T-helper 22 cell (primary cell): Measurements from ENCODE around the gene ATG5.

ENCODE experiments used
- DNase-seq: peaks from one replicate; pipeline ENCODE4 v3.0.0-alpha.2; 2020; ENCODE audit warnings: low read depth

Gene ATG5

DNA sequence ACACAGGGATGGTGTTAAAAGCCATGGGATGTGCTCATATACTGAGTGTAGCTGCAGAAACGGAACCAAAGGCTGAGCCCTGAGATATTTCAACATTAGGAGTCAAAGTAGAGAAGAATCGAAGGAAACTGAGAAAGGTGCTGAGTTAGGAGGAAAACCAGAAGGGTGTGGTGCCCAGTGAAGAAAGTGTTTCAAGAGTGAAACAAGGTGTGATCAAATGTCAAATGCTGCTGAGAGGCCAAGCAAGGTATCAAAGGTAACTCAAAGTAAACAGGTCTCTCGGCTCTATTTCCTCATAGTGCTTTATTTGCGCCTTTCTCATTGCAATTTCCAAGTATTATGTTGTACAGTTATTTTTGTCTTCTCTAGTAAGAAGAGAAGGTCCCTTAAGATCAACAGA lies 145.4 kb downstream of the ATG5 start:
- DNase-seq = no peak

DNA sequence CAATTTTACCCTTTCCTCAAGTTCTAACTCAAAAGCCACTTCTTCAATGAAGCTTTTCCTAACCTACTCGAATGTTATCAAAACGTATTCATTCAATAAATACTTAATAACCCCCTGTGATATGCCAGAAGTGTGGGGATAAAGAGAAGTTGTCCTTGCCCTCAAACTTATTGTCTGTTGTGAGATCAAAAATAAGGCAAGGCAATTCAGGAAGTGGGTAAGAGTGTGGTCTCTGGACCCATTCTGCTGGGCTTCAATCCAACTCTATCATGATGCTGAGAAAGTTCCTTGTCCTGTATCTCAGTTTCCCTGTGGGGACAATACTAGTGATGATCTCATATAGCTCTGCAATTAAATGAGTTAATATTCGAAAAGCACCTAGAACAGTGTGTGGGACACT lies 146.7 kb downstream of the ATG5 start:
- DNase-seq = no peak

DNA sequence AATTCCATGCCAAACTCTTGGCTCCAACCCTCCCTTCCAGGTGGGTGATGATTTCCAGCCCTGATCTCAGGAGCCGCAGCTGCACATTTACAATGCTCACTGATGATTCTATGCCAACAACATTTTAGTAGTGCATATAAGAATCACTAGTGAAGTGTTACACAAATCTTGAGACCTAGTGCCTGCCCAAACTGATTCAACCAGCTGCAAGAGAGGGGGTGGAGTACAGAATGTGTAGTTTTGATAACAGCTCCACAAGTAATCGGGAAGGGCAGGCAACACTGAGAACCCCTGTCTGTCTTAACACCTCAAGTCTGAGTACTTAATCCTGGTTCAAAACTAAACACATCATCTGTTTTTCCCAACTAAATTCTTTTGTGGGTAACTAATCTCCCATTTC lies 147.8 kb downstream of the ATG5 start:
- DNase-seq = no peak

DNA sequence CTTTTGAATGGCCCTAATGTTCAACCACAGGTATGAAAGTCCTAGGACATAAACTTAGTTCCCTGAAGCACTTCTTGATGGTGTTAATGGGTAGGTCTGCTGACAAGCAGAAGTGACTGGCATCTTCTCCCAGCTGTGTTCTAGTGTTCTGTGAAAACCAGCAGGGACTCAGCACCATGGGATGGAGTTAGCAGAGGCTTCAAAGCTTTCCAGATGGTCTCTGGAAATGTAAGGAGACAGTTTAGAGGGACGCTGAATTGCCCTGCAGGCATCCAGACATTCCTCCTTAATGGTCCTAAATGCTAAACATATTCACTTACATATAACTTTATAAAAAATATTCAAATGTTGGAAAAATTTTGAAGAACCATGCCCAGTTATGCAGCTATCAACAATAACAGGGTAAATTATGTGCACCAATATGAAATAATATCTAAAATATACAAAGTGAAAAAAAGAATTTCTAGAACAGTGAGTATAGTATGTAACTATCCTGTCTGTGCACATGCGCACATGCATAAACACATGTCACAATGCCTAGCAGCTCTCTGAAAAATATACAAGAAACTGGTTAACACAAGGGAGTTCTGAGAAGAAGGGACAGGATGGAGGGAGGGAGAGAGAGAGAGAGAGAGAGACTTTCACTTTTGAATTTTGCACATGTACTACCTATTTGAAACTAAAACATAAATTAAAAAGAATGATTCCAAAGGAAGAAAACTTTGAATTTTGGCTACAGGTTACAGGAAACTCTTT lies 152.3 kb downstream of the ATG5 start:
- DNase-seq = no peak

DNA sequence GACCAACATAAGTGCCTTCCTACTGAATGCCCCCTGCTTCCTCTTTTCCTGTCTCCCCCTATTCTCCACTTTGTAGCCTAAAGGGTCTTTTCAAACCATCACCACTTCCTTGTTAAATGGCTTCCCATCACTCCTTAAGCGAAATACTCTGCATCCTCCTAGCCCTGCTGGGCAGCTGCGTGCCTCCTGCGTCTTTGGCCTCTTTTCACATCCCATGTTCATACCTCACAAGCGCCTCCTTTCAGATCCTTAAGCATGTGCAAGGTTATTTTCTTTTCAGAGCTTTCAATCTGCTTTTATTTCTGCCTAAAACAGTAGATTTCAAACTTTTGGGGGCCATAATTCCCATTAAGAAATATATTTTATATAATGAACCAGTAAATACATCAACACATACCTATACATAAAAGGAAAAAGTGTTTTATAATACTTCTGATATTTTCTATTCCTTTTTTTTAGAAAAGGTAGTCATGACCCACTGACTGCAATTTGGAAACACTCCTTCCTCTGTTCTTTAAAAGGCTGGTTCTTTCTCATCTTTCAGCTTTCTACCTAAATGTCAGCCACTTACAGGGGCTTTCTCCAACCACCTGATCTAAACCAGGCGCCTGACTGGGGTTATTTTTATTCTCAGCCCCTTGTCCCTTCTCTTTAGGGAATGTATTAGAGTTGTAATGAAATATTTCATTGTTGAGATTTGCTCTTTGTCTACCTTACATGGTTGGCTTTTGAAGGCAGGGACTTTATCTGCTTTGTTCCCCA lies 155.3 kb downstream of the ATG5 start:
- no peak for DNase-seq

DNA sequence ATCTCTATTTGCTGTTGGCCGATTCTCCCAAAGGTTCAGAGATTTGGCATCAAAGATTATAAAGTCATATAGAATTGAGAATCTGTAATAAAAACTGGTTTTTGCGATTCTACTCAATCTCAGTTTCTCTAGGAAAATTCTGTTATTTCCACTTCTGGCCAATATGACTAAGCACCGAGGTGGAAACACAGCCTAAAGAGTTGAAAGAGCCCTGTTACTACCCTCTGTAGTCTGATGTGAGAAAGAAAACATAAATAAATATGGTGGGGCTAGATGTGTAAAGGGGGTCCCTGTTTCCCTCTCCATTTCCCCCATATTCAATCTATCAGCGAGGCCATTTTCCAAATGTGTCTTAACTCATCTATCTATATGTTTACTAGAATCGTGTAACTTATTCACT lies 156.0 kb downstream of the ATG5 start:
- no peak for DNase-seq

DNA sequence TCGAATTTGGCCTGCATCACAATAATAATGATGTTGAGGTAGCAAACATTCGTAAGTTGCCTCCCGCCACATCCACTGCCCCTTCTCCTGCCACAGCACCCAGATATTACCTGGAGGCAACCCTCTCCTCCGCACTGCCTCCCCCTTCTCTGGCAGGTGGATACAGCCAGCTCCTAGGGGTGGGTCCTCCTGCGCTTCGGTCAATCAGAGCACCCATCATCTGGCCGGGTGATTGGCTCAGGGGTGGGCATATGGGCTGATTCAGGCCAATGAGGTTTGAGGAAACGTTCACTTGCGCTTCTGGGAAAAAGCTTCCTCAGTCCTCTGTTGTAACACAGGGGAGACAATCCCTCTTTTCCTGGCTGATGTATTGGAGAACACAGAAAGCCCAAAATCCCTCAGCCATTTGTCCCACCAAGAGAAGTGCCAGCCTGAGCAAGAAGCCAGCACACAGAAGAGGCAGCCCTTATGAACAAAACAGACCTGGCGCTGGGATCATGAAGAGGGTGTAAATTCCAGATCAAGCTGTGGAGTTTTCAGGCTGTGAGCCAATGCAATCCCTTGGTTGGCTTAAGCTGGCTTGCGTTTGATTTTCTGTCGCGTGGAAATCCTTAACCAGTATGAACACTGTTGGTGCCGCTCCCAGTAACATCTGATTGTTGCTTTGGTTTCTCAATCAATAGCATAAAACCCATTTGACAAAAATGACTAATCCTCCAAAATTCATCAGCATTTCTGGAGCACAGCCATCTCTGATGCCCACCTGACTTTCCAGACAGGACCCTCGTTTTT lies 157.3 kb downstream of the ATG5 start:
- no peak for DNase-seq

DNA sequence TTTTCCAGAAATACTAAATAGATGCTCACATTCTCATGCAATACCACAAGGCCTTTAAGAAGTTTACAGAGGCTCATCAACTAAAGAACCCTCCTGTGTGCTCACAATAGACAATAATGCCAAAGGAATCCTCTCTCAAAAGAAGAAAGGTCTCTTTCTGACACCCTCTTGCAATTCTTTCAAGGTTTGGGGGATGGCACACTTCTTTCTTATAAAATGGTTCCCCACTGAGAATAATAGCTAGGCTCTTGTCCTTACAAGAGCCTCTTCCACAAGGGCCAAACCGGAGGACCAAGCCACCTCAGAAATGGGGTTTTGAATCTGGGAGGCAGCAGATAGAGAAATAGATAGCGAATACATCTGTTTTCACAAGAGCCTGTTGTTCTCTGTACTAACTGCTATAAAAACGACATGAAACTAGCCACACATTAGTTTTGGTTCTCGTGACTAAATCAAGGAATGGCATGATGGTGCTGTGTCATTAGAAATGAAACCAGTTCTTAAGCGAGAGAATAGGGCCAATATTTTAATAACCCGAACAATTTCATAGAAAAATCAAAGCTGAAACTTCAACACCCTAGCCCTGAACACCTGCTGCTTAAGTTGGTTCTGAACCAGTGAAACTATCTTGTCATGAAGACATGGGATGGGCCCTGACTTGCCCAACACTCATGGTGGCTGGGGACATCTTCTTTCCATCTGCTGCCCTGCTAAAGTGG lies 158.3 kb downstream of the ATG5 start:
- no peak for DNase-seq

DNA sequence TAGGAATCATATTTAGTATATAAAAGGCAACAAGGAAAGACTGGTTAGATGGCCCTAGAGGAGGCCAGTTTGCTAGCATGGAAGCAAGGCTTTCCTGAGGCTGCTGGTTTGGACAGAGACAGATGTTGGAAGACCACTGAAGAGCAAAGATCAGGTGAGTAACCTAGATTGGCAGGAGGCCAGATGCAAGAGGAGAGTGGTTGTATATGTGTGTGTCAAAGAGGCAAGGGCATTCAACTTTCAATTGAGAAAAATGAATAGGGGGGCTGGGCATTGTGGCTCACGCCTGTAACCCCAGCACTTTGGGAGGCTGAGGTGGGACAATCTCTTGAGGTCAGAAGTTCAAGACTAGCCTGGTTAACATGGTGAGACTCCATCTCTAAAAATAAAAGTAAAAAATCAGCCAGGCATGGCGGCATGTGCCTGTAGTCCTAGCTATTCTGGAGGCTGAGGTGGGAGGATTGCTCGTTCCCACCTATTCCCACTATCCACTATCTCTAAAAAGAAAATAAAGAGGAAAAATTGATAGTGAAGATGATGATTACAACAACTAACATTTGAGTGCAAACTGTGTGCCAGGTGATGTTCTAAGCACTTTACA lies 159.6 kb downstream of the ATG5 start:
- no peak for DNase-seq

DNA sequence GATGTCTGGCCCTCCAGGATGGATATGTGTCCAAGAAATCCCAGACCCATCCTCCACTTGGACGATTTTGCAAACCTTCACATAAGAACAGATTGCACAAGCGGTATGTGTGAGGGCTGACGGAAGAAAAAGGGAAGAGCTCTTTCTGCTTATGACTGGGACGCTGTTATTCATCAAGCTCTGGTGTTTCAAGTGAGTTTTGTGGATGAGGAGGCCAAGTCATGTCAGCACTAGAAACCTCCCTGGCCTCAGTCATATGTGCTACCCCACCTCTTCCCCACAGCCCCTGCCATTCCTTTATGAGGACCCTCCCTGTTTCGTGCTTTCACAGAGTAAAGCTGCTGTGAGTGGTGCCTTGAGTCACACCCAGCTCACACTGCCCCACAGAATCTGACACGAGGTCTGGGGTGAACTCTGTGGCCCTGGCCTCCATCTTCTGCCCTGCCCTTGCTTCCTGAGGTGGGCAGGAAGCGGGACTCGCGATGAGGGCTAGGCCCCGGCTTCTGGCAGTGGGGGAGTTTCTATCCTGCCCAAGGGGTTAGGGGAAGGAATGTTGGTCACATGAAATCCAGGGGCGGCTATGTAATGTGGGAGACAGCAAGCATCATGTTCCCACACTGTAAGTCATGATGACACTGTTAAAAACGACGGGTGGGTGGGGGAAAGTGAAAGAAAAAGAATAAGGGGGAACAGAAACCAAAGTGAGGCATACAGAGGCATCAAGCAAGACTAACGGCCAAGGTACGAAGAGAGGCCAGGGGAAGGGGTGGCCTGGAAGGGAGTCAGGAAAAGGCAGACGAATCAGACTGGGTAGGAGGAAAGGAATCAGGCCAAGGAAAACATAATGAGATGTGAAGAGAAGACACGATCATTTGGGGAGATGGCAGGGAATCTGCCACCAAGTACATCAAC lies 161.3 kb downstream of the ATG5 start:
- DNase-seq = no peak

DNA sequence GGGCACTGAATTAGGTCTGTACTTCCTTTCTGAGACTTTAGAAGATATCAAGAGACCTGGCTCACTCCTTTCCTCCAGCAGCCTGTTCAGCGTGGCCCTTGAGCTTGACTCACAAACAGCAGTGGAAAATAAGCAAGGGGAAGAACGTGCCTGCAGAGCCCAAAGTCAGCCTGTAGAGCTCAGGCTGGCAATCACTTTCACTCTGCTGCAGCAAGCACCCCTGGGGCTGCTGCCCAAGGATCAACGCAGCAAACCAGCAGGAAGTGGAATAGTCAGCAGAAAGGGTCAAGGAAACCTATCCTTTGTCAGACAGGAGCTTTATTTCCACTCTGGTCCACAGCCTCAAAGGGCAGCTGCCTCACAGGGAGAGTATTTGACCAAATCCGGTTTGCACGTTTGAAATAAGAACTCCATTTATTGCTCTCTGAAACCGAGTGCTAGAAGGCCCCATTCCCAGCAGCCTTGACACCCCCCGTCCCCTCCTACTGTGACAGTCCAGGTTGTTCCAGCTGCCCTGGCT lies 162.1 kb downstream of the ATG5 start:
- DNase-seq = no peak

DNA sequence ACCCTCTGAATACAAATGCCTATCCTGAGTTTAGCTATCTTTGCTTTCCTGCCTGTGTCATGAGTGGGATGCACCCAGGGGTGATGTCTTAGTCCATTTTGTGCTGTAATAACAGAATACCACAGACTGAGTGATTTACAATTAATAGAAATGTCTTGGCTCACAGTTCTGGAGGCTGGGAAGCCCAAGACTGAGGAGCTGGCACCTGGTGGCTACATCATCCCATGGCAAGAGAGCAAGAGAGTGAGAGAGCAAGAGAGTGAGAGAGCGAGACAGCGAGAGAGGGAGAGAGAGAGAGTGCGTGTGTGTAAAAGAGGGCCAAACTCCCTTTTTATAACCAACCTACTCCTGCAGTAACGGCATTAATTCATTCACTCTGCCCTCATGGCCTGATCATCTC lies 162.6 kb downstream of the ATG5 start:
- no peak for DNase-seq

DNA sequence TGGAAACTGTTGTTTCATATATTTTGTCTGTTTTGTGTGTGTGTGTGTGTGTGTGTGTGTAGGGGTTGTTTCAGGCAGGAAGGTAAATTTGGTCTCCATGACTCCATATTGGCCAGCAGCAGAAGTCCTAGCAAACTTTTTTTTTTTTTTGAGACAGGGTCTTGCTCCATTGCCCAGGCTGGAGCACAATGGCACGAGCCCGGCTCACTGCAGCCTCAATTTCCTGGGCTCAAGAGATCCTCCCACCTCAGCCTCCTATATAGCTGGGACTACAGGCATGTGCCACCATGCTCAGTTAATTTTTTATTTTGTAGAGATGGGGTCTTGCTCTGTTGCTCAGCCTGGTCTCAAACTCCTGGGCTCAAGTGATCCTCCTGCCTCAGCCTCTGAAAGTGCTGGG lies 163.7 kb downstream of the ATG5 start:
- DNase-seq = no peak

DNA sequence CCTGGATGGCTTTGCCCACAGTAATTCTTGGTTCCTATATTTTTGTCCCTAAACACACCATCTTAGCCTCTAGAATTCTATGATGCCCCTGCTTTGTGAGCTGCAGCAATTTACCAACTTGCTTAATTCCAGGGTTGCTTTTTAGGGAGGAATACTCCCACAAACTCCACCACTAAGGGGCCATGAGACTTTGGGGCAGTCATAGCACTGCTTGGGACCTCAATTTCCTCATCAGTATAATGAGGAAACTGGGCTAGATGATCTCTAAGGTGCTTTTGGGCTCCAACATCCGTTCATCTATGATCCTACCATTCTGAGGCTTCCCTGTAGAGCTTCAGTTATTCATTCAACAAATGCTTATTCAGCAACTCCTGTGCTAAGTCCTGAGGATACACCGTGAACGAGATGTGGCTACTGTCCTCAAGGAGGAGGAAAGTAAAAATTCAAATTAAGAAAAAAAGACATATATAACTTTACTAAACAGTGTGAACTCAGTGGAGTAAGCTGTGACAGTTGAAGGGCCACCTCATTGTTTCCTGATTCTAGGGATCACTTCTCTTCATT lies 164.2 kb downstream of the ATG5 start:
- no peak for DNase-seq

DNA sequence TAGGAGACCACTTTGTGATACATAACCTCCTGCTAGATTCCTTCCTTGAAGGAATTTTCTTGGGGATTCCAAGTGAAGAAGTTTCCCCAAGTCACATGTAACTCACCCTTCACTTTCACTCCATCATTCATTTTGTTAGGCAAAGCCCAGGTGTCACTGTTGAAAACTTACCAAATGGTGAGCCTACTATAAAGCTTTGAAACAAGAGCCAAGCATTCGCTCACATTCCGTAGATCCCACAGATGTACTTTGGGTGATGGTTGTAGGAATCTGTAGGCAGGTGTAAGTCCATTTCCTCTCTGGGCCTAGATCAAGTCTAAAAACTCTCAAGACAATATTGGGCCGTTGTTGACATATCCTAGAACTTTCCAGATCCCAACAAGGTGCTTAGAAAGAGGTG lies 165.4 kb downstream of the ATG5 start:
- DNase-seq = no peak

DNA sequence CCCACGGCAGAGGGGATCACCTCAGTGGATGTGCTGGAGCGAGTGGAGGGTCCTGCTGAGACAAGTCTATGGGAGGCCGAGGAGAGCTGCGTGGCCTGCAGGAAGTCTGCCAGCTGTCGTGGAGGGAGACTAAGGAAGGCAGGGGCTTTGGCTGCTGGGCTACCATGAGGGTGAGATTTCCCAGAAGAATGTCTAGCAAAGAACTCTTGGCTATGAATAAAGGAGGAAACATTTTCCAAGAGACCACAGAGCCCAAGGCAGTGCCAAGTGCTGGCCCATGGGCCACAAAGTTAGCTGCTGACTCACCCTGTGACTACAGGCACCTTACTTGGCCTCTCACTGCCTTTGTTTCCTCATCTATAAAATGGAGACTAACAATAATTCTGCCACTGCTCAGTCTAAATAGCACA lies 166.0 kb downstream of the ATG5 start:
- no peak for DNase-seq

DNA sequence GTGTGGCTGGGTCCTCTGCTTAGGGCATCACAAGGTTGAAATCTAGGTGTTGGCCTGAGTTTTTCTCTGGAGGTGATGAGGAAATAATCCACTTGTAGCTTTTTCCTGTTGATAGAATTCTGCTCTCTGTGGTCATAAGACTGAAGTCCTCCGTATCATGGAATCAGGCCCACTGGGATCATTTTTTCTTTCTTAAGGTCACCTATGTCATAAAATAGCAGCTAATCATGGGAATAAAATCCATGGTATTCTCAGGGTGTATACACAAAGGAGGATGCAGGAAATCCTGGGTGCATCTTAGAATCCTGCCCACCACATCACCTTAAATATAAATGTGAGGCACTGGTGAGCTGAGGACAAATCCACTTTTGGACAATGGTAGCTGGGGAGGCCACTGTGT lies 166.7 kb downstream of the ATG5 start:
- no peak for DNase-seq

DNA sequence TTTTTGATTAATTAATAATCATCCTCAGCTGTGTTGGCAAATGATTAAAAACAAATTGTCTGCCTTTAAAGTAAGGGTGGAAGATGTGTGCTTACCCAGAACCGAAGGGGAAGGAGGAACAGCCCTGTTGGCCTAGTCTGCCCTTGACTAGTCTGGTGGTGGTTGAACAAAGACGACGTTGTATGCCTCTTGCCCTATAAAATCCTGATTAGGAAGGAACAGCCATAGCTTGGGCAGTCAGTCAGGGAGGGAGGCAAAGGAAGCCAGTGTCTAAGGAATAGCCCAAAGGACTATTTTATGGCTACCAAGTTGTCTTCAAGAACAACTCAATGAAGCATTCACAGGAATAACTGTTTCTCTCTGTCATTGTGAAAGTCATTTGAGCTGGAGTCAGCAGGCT lies 168.7 kb downstream of the ATG5 start:
- DNase-seq = no peak

DNA sequence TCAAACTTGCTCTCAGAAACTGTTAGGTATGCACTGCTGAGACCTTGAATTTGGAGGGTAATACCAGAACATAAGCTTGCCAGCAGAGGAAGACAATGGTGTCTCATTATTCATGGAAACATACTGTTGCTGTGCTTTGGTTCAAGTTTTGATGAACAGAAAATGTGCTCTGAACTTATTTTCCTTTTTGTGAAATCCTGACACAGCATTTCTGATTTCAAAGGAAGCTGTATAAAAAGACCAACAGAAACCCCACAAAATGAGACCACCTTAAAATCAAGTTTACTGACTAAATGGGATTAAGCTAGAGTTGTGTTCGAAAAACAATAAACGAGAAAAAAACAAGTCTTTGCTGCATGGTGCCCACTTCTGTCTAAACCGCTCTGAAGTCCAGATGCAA lies 169.1 kb downstream of the ATG5 start:
- DNase-seq = no peak

DNA sequence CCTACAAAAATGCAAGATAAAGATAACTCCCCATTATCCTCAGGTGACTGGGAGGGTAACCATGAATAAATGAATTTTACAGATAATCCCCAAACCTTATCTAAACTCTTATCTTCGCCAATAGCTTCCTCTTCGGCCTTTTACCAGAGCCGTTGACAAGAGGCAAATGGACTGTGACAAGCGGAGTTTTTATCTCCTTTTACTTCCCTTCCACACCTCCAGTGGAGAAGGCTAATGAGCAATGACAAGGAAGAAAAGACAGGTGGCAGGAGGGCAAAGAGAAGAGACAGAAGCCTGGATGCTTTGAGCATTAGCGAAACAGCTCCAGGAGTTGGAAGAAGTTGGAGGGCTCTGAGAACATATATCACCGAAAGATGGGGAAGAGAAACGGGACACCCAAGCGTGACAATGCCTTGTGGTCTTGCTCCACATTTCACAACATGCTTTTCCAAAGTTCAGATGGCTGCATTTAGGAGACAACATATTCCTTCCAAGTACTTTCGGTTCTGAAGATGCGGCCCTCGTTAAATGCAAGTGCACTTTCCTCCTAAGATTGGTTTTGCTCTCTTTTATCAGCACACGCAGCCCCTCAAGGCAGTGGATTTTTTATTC lies 170.2 kb downstream of the ATG5 start:
- no peak for DNase-seq
